ENCODE measurements around the gene VCX3B. TPM values are rescaled to one million over a fixed set of nuclear protein-coding genes. Genes with fewer than 3 reads are reported as not detected.

The VCX3B gene
- total and polyA plus RNA-seq, 2 of the 4 experiments (the other 2 are of a cell fraction): not detected

- Histone ChIP-seq H3K9me1 (ENCODE audit: insufficient read depth, low read length) (no peaks in the 10 kb centered on the region), H2BK15ac (ENCODE audit: low read depth, low read length) (no peak overlapping the region), H2AK9ac (replicated peaks; ENCODE audit: low read depth, low read length, poor library complexity) (no peak overlapping the region), H3K4me2 (ENCODE audit: low read depth, low read length) (no peak overlapping the region), H2BK5ac (ENCODE audit: low read depth, low read length, poor library complexity, severe bottlenecking) (no peak overlapping the region), H3K36me3 (ENCODE audit: control insufficient read depth, insufficient read depth, low read length) (no peaks in the 10 kb centered on the region), H3K23ac (ENCODE audit: low read depth, low read length) (no peak overlapping the region), H2BK120ac (ENCODE audit: low read depth, low read length) (no peak overlapping the region), H4K20me1 (ENCODE audit: insufficient read depth, low read length) (no peaks in the 10 kb centered on the region), H3K56ac (ENCODE audit: extremely low read depth, insufficient read depth, low read length) (no peak overlapping the region), H4K5ac (ENCODE audit: low read depth, low read length) (no peak overlapping the region), H2BK20ac (ENCODE audit: low read depth, low read length) (no peak overlapping the region), H4K91ac (ENCODE audit: insufficient read depth, low read depth, low read length) (no peak overlapping the region), H2AFZ (replicated peaks; ENCODE audit: low read length, poor library complexity) (no peak overlapping the region), H3K9ac (ENCODE audit: low read depth, low read length) (no peak overlapping the region), H3K4me1 (ENCODE audit: control insufficient read depth, insufficient read depth, low read length) (no peaks in the 10 kb centered on the region), H3K27ac (ENCODE audit: insufficient read depth, low read length) (no peak overlapping the region), H3K79me1 (ENCODE audit: low read depth in 1 of 2, low read length in 2 of 2) (no peaks in the 10 kb centered on the region), H4K8ac (ENCODE audit: low read depth in 2 of 2, low read length in 2 of 2) (no peak overlapping the region), H3K4me3 (ENCODE audit: insufficient read depth, low read depth, low read length) (no peak overlapping the region), H3K27me3 (ENCODE audit: control insufficient read depth, insufficient read depth, low read length) (no peaks in the 10 kb centered on the region), H2AK5ac (ENCODE audit: low read depth, low read length) (no peak overlapping the region), H3K4ac (ENCODE audit: low read depth, low read length) (no peak overlapping the region), H3K9me3 (ENCODE audit: control insufficient read depth, insufficient read depth, low read length) (no peaks in the 10 kb centered on the region), H3K14ac (replicated peaks; ENCODE audit: low read depth, low read length) (no peak overlapping the region), H3K18ac (ENCODE audit: low read depth, low read length) (no peak overlapping the region)
- no TSS peak for BruUV-seq (replicated peaks)
- POLR2A ChIA-PET (ENCODE audit: unreplicated experiment): no interaction called here
- in situ Hi-C loops (cut with MboI; ENCODE audit: low sequenced_read_pairs) (loop anchor here (25.0 kb wide), 1 partner anchor 100 kb away; no protein-coding TSS in a partner anchor), dilution Hi-C loops (cut with HindIII; ENCODE audit: low sequenced_read_pairs, unreplicated experiment) (no loop called here), intact Hi-C loops (cut with micrococcal nuclease) (no loop called here)
- TF ChIP-seq CHD1 (IDR thresholded peaks at IDR 0.05; ENCODE audit: low read depth, low read length) (no peak), CTCF (conservative IDR thresholded peaks at IDR 0.05; ENCODE audit: low read depth, low read length) (no peak), POLR2A (IDR thresholded peaks at IDR 0.05; ENCODE audit: low read depth, low read length) (no peak), RFX5 (IDR thresholded peaks at IDR 0.05; ENCODE audit: low read depth, low read length) (no peak), MAZ (IDR thresholded peaks at IDR 0.05; ENCODE audit: borderline replicate concordance, low read depth, low read length) (no peak)
- TF ChIP-seq, protein P1, sequence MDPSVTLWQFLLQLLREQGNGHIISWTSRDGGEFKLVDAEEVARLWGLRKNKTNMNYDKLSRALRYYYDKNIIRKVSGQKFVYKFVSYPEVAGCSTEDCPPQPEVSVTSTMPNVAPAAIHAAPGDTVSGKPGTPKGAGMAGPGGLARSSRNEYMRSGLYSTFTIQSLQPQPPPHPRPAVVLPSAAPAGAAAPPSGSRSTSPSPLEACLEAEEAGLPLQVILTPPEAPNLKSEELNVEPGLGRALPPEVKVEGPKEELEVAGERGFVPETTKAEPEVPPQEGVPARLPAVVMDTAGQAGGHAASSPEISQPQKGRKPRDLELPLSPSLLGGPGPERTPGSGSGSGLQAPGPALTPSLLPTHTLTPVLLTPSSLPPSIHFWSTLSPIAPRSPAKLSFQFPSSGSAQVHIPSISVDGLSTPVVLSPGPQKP (IDR thresholded peaks at IDR 0.05; ENCODE audit: borderline replicate concordance, low read depth, low read length): no peak
- no peak for ATAC-seq (ENCODE audit: low read depth)
- CTCF ChIA-PET: no interaction called here
- no peak for DNase-seq
Measured at GRCh38 chrX:8462488-8462887, 2.1 kb upstream of the VCX3B start.

Measured in IMR-90 (cell line).